ENCODE measurements around the gene DGKI.

DNA sequence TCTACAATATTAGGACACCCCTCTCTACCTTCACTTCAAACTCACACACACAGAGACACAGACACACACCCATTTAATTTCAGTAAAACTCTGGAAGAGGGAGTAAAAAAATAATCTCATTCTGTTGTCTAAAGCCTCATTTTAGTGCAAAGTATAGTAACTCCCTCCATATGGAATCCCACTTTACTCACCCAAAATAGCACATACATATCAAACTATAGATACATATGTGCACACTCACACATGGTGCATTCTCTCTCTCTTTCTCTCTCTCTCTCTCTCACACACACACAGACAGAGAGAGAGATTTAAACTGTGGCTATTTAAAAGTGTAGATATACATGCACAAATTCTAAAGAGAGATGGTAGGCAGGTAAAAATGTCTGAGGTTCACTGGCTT lies 323.6 kb downstream of the DGKI start:
- TF ChIP-seq, protein P1, sequence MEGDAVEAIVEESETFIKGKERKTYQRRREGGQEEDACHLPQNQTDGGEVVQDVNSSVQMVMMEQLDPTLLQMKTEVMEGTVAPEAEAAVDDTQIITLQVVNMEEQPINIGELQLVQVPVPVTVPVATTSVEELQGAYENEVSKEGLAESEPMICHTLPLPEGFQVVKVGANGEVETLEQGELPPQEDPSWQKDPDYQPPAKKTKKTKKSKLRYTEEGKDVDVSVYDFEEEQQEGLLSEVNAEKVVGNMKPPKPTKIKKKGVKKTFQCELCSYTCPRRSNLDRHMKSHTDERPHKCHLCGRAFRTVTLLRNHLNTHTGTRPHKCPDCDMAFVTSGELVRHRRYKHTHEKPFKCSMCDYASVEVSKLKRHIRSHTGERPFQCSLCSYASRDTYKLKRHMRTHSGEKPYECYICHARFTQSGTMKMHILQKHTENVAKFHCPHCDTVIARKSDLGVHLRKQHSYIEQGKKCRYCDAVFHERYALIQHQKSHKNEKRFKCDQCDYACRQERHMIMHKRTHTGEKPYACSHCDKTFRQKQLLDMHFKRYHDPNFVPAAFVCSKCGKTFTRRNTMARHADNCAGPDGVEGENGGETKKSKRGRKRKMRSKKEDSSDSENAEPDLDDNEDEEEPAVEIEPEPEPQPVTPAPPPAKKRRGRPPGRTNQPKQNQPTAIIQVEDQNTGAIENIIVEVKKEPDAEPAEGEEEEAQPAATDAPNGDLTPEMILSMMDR (IDR thresholded peaks at IDR 0.05): no peak
- TF ChIP-seq POLR2A (IDR thresholded peaks at IDR 0.05): no peak
